A549 (cell line): ENCODE results near the gene RTP2.

ENCODE experiments used
- CHD2 ChIP-seq: fragments of 150-350 bp; IDR thresholded peaks from 2 replicates; pipeline ENCODE4 v1.6.1; 2014; ENCODE audit warnings: low read length; ENCODE audit not compliant: partially characterized antibody
- E2F6 ChIP-seq: IDR thresholded peaks from 2 replicates; pipeline ENCODE4 v1.6.1; 2012; ENCODE audit warnings: low read depth, borderline replicate concordance
- JUN ChIP-seq, 2 experiments: fragments of >200 bp; sonication (Bioruptor Twin); formaldehyde crosslinking; IDR thresholded peaks; 2 replicates in 1 of 2; 3 replicates in 1 of 2; pipeline ENCODE4 v1.6.1; 2016 to 2017
- PHF8 ChIP-seq: fragments of 200-600 bp; sonication (generic); IDR thresholded peaks from 2 replicates; pipeline ENCODE4 v1.6.1; 2016; ENCODE audit warnings: low read depth, mild to moderate bottlenecking, antibody characterized with exemption, moderate library complexity, borderline replicate concordance
- POLR2A ChIP-seq: IDR thresholded peaks from 2 replicates; pipeline ENCODE4 v1.6.1; 2012; ENCODE audit warnings: mild to moderate bottlenecking, low read length
- RFX5 ChIP-seq: fragments of 450-650 bp; IDR thresholded peaks from 2 replicates; pipeline ENCODE4 v1.7.1; 2014; ENCODE audit warnings: antibody characterized with exemption, mild to moderate bottlenecking, moderate library complexity
- TF ChIP-seq, protein P1 (sequence below): fragments of >200 bp; sonication (Bioruptor Twin); formaldehyde crosslinking; IDR thresholded peaks from 3 replicates; pipeline ENCODE4 v1.5.1; 2016

DNA sequence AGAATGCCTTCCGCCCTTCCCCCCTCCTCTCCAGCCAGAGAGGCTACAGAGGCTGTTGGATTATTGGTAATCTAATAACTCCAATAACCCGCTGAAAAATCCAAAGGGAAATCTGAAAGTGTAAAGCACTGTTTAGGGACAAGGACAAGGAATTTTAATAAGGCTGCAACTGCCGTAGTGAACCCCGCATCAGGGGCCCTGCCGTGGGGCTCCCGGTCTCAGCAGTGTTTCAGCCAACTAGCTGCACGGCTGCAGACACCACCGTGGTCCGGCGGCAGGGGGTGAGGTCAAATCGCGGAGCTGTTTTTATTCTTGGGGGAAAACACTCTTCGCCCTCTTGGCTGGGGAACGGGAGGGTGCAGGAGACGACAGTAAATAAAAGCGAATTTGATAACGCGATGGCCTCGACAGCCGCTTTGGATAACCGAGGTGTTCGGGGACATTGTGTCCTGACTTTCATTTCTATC, 36.8 kb upstream of the RTP2 start:
- no peak for TF ChIP-seq JUN (IDR thresholded peaks at IDR 0.05)
- TF ChIP-seq POLR2A, result no peak
- TF ChIP-seq, protein P1, sequence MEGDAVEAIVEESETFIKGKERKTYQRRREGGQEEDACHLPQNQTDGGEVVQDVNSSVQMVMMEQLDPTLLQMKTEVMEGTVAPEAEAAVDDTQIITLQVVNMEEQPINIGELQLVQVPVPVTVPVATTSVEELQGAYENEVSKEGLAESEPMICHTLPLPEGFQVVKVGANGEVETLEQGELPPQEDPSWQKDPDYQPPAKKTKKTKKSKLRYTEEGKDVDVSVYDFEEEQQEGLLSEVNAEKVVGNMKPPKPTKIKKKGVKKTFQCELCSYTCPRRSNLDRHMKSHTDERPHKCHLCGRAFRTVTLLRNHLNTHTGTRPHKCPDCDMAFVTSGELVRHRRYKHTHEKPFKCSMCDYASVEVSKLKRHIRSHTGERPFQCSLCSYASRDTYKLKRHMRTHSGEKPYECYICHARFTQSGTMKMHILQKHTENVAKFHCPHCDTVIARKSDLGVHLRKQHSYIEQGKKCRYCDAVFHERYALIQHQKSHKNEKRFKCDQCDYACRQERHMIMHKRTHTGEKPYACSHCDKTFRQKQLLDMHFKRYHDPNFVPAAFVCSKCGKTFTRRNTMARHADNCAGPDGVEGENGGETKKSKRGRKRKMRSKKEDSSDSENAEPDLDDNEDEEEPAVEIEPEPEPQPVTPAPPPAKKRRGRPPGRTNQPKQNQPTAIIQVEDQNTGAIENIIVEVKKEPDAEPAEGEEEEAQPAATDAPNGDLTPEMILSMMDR, result no peak
- no peak for TF ChIP-seq CHD2
- no peak for TF ChIP-seq PHF8
- TF ChIP-seq RFX5, result no peak
- TF ChIP-seq E2F6, result no peak
